NCI-H524 (cell line): Measurements from ENCODE around the gene HSD17B12.

Source experiments
- DNase-seq, 2 experiments: peaks; one replicate each; lab custom pipeline; 2025; lab: John Stamatoyannopoulos, UW

The HSD17B12 gene

DNA sequence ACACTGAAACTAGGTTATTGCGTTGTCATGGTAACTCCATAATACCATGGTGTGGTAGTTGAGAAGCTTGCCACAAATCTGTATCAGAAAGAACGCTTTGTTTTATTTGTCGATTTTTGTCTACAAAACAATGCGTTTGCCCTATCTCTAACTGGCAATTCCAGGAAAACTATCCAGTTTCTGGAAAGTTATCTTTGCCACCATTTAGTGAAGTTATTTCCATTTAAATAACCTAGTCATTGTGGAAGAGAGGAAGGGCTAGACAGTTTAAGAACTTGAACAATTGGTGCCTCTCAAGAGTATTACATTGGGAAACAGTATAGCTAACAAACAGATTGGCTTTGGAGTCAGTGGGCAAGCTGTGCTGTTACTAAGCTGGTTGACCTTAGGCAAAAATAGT is 7.9 kb downstream of the HSD17B12 start:
- no peak for DNase-seq

DNA sequence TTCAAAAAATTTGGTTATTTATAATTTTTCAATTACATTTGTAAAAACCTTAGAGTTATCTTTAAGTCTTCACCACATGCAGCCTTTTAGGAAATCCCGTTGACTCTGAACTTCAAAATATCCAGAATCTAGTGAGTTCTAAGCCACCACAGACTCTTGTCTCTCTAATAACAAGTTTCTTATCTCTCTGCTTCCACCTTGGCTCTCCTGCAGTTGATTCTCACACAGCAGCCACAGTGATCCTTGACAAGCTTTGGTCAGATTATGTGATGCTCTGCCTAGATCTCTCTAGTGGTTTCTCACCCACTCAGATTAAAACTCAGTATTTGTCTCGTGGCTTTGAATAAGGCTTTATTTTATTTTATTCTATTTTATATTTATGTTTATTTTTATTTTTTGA is 8.6 kb downstream of the HSD17B12 start:
- no peak for DNase-seq

DNA sequence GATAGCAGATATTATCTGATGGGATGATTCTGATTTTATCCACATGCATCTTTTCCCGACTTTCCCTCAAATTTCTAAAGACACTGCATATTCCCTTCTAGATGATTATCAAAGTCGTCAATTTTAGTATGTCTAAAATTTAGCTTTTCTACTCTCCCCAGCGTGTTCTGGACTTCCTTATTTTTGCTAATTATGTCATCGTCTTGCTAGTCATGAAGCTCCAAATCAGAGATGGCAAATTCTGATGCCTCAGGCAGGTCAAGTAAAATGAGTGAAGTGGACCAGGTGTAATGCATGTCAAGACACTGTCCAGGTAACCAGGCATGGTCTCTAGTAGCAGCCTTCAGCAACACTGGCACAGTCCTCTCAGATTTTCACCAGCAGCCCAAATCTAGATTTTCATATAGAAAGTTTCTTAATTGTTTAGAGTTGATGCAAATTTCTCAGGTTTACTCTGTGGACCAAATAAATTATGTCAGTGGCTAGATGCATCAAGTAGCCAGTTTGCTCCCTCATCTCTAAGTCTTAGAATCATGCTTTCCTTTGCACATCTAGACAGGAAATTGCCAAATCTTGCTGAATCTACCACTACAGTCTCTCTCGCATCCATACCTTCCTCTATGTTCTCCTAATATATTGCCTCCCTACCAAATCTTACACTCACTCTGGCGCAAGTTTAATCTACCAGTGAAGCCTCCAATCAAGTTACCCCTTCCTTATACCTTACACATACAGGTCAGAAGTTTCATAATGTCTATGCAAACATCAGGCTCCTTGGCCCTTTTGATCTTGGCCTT is 10.6 kb downstream of the HSD17B12 start:
- no peak for DNase-seq

DNA sequence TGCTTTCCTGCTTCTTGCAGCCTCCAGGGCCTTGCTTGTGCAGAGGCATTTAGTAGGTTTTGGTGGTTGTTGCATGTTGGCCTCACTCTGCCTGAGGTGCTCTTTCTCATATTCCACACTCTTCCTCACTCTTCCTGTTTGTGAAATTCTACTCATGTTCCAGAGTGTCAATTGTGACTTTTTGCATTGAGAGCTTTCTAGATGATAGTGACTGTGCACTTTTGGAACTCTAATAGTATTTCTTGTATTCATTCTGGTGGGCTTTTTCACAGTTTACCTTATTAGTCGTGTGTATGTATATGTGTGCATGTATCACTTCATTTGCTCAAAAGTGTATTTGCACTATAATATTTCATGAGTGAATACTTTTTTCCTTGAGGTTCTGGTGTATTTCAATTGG is 11.3 kb downstream of the HSD17B12 start:
- DNase-seq = no peak

DNA sequence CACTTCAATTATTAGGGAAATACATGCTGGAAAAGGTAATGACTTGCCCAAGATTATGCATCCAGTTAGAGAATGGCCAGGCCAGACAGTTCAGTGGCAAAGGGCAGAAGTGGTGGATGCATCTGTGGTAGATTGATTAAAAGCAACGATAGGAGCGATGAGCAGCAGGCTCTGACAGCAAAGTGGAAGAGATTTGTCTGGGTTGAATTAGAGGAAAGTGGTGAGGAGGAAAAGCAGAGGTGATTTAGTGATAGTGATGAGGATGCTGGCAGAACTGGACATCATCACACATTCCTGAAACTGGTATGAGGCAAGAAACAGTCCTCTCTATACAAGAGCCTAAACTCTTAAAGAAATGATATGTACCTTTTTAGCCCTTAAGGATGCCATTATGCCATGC is 12.5 kb downstream of the HSD17B12 start:
- no peak for DNase-seq

DNA sequence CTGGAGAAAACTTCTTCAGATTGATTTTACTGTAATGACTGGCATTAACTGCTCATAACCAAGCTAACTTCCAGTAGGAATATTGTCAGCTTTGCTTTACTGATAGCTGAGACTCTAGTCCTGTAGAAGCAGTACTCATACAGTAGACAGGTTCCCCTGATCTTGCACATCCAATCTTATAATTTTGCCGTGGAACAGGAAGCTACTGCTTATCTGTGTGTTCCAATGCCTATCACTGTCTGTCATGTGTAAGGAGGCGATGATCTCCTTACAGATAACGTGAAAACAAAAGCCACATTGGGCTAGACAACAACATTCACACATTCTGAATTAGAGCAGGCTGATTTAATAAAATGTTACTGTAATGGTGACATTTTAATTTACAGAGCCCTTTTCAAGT is 13.2 kb downstream of the HSD17B12 start:
- no peak for DNase-seq

DNA sequence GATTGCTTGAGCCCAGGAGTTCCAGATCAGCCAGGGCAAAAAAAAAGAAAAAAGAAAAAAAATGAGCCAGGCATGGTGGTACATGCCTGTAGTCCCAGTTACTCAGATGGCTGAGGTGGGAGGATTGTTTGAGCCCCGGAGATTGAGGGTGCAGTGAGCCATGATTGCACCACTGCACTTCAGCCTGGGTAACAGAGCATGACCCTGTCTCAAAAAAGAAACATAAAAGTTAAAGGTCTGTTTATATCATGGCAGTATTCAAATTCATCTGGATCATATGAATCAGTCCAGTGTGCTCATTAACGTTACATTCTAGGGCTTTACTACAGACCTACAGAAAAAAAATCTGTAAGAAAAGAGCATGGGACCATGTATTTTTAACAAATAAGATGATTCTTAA is 13.9 kb downstream of the HSD17B12 start:
- no peak for DNase-seq

DNA sequence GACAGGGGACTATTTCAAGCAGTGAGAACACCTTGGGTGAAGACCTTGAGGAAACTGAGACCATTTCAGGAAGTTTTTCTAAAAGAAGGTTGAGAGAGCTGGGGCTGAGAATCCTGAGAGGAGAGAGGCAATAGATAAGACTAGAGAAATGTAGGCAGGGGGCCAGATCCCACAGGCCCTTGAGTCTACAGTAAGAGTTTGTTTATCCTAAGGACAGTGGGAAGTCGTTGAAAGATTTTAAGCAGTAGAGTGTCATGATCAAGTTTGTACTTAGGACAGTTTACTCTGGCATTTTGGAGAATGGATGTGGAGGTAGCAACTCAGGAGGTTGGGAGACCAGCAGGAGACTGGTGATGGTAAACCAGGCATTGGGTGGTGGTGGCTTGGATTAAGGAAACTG is 17.1 kb downstream of the HSD17B12 start:
- DNase-seq = no peak

DNA sequence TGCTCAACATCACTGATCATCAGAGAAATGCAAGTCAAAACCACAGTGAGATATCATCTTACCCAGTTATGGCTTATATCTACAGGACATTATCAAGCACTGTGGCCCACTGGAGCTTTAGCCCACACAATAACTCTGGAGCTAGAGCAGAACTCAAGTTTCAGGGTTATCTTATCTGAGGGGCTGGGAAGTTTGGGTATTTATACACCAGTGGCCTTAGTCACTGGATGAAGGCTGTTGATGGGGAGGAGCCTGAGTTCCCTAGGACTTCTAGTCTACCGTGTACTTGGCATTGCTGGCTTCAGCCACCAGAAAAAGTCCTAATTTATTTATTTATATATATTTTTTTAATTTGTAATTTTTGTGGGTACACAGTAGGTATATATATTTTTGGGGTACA is 19.3 kb downstream of the HSD17B12 start:
- no peak for DNase-seq

DNA sequence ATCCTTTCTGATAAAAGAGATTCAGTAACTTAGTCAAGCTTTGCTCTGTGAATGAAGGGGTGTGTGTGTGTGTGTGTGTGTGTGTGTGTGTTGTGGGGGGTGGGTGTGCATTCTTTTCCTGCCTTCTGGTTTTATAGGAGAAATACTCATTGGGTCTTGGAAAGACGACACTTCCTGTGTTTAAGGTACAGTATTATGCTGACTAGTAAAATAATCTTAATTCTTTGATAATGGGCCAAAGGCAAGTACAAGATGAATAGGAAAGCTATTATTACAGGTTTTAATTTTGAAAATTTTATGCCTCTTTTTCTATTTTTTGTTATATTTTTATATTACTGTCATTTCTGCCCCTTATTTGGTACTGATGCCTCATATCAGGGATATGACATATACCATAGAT is 26.1 kb downstream of the HSD17B12 start:
- no peak for DNase-seq

DNA sequence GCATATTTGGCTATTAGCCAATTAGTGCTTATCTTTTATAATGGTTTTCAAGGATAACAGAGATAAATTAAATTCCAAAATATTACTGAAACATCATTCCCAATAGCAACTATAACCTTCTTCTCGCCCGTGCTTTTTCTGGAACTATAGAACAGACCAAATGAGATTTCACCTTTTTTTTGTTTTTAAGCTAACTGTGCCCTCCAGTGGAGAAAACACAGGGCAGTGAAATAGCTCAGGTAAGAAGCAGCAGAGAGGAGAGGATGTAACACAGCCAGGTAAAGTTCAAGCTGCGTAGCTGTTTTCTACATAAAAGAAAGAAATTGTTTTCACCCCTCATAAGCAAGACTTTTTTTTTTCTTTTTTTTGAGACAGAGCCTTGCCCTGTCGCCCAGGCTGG is 28.2 kb downstream of the HSD17B12 start:
- DNase-seq = no peak

DNA sequence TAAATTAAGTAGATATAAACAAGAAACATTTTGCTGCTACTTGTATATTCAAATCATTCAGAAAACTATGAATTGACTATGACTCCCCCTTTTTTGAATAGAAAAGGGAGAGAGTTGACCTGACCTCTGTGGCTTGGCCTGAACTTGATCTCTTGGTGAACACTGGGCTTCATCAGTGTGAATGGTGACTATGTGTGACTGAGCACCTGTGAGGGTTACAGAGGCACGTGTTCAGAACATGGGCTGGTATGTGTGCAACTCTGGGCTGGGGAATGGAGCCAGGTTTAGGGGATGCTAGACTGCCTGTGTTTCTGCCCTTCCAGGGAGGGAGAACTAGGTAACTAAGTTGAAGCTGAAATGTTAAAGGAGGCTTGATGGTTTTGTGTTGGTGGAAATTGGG is 29.2 kb downstream of the HSD17B12 start:
- DNase-seq = no peak

DNA sequence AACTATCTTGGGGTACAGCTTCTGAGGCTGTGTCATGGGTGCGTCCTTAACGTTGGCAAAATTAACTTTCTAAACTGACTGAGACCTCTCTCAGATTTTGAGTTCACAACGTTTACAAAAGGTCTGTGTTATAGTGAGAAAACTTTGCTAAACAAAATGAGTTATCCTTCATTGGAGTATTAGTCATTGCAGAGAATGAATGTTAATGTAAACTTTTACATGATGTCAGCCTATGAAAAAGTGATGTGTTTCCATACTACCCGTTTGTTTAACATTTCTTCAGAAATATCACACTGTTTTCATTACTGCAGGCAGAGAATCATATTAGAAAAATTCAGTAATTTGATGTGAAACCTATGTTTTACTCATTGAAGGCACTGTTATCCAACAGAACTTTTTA is 32.1 kb downstream of the HSD17B12 start:
- no peak for DNase-seq

DNA sequence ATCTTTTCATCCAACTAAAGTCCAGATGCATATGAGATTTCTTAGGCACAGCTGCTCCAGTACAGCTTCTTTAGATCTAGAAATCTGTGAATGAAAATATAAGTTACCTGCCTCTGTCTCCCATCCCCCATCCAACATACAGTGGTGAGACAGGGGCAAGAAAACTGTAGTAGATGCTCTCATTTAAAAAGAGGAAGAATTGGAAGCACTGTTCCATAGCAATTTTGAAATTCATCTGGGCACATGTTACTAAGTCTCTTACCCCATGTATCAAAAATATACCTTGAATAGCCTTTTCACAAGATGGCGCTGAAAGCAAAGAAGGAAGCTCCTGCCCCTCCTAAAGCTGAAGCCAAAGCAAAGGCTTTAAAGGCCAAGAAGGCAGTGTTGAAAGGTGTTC is 37.8 kb downstream of the HSD17B12 start:
- no peak for DNase-seq

DNA sequence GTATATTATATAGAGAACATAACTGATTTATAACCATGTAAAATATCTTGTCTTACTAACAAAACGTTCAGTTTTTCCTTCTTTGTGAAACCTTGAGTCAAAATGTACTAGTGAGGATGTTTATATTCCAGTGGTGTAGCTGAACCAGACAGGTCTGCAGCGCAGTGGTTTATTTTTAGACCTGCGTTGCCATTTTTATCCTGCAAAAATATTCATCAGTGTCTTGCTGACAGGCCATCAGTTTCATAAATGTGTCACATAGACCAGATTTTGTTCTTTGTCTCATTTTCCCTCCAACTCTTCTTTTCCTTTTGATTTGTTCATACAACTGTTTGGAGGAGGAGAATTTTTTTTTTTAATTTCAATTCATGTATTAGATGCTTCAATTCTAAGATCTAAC is 43.1 kb downstream of the HSD17B12 start:
- DNase-seq = no peak

DNA sequence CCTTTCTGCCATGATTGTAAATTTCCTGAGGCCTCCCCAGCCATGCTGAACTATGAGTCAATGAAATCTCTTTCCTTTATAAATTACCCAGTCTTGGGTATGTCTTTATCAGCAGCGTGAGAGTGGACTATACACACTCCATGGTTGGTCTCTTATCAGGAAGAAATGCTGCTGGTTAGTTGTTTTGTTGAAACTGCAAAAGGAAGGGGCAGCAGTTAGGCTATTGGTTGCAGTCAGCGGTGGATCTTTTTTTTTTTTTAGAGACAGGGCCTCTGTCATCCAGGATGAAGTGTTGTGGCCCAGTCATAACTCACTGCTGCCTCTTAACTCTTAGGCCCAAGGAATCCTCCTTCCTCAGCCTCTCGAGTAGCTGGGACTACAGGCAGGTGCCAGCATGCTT is 51.7 kb downstream of the HSD17B12 start:
- DNase-seq = no peak

DNA sequence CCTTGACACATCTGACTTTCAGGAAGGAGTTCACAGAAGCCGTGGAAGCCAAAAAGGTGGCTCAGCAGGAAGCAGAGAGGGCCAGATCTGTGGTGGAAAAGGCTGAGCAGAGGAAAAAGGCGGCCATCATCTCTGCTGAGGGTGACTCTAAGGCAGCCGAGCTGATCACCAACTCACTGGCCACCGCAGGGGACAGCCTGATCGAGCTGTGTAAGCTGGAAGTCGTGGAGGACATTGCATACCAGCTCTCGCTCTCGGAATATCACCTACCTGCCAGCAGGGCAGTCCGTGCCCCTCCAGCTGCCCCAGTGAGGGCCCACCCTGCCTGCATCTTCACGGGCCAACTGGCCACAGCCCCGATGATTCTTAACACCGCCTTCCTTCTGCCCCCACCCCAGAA is 53.7 kb downstream of the HSD17B12 start:
- no peak for DNase-seq

DNA sequence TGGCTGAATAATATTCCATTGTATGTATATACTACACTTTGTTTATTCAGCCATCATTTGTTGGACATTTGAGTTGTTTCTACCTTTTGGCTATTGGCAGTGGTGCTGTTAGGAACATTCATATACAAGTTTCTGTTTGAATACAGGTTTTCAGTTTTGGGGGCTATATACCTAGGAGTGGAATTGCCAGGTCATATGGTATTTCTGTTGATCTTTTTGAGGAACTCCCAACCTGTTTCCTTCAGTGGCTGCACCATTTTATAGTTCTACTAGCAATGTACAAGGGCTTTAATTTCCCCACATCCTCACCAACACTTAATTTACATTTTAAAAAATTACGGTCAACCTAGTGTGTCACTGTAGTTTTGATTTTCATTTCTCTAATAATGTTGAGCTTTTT is 54.6 kb downstream of the HSD17B12 start:
- DNase-seq = no peak

DNA sequence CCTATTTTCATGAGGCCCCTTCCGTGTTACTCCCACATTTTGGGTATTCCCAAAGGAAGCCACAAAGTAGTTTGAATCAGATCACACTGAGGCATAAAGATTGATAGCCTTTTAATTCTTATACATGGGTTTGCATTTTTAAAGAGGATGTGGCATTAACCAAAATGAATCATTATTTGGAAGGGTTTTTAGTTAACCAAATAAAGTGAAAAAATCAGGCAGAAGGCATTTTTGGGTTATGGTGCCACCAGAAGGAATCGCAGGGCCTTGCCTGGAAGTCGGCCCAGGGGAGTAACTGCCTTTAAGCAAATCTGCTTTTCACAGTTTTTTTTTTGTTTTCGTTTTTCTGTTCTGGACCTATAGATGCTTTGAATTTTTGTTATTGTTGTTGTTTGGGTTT is 55.4 kb downstream of the HSD17B12 start:
- DNase-seq = no peak

DNA sequence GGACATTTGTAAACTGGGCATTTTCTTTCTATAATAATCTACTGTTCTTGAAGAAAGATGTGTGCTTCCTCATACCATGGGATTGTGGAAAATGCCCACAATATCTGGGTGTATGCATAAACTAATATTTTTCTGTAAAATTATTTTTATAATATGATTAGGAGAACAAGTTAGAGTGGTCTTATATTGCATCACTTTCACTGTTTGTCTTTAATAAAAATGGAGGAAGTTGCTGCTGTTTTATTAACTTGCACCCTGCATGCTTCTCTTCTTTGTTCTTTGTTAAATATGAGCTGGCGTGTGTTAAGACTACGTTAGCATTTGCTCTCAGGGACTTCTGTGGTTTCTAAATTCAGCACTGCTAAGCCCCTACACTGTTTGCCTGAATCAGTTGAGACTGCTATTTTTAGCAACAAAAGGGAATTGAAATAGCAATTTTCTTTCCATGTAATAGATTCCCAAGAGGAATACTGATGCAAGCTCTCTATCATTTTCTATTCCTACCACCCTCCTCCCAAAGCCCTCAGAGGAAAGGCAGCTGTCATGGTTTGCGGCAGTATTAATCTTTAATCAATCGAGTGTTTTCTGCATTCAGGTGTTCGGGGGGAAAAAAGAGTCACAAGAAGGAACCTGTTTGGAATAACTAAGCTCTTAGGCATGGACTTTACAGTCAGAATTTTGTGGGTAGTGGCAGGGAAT is 56.1 kb downstream of the HSD17B12 start:
- no peak for DNase-seq

DNA sequence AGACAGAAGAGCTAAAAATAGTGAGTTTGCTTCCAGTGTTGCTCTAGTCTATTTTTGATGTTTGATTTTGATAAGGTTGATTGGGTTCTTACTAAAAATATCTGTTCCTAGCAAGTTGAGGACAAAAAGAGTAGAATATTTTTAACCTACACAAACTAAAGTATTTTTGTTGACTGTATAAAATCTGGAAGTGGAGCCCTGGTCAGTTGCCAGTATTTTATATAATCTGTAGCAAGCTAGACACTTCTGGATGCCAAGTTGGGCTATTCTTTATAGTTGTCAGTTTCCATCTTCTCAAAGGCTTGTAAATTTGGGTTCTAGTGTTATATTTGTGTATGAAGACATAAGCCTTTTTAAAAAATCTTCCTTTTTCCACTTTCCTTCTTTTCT is 56.7 kb downstream of the HSD17B12 start:
- DNase-seq = no peak

DNA sequence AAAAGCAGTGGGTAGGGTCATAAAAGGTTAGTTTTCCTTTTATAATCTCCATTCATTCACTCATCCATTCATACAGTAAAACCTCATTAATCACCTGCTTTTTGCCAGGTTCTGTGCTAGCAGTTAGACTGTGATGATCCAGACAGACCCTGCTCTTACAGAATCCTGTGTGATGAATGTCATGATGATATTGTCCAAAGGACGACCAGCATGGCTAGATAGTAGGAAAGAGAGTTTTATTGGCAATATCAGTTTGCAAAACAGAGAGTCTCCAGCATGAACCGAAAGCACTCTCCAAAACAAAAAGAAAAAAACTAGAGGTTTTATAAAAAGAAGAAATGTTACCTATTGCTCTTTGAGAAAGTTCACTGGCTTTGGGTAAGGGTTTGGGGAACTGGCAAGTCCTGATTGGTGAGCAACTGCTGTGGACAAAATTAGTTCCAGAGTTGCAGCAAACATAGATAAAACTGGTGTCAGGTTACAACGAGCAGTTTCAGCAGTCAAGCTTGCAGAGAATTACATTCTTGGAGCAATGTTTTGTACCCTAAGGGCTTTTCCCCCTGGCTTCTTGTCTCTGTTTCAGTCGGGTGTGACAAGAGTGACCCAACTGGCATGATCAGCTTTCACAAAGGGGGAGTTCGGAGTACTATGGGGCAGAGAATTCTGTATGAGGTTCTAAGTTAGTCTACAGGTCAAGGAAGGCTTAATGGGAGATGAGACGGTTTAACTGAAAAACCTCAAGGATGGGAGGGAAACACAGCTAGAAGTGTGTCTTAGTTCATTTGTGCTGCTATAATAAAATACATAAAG is 58.3 kb downstream of the HSD17B12 start:
- DNase-seq = no peak

DNA sequence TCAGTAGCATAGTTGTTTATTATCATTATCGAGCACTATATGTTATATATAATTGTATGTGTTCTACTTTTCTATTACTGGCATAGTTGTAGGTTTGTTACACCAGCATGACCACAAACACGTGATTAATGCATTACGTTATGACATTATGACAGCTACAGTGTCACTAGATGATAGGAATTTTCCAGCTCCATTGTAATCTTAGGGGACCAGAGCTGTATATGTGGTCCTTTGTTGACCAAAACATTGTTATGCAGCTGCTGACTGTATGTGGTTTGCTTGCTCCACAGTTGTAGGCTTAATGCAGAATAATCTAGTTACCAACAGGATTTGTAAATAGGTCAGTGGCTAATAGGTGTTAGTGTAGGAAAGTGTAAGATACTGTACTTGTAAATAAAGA is 66.1 kb downstream of the HSD17B12 start:
- DNase-seq = no peak
